GM12865 (cell line): ENCODE measurements around the gene VTI1A.
"Not testable (repeated sequence)": the region's sequence is repeated elsewhere in the genome, so short reads cannot be mapped to it uniquely, and the experiment has no call there.

Experiments used
- DNase-seq: peaks from one replicate; pipeline ENCODE4 v3.0.0; 2010; ENCODE audit warnings: low read depth
- H3K4me3 ChIP-seq: 2 replicates; pipeline ENCODE4 v1.5.1; 2011; ENCODE audit warnings: mild to moderate bottlenecking, low read depth, low read length, control low read depth
- CTCF ChIP-seq: IDR thresholded peaks from 2 replicates; pipeline ENCODE4 v1.5.1; 2011; ENCODE audit warnings: low read length, control low read depth, low read depth, inconsistent platforms; ENCODE audit not compliant: insufficient read depth; ENCODE audit errors: missing control alignments

The VTI1A gene

DNA sequence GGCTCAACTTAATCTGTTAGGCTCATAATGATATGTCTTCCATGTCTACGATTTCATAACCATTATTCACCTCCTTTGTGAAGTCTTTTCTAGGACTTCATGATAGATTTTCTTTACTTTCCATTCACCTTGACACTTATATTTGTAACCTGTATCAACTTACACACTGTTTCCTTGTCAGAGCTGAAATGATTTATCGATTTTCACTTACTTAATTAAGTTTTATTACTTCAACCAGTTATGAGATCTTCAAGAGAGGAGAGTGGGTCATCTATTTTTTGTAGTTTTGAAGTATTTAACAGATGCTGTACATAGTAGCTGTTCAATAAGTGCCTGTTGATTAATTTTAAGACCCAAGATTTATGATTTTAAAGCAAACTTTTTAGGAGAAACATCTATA is 37.4 kb downstream of the VTI1A start:
- no peak for DNase-seq
- no peak for TF ChIP-seq CTCF
- no peak overlapping the region for H3K4me3 ChIP-seq

DNA sequence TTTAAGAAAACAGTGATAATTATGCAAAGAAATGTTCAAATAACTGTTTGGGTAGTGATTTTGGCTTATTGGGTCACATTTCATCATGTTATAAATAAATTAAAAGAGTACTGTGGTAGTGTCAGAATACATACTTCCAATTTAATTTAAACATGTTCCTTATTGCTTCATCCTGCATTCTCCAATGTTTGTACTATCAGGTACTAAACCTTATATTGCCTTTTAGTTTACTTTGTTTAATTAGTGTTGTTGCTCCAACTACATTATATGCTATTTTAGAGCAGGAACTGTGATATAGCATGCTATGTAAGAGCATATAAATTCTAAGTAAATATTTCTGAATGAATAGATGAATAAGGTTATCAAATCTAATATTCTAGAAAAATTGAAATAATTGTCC is 40.9 kb downstream of the VTI1A start:
- no peak for DNase-seq
- H3K4me3 ChIP-seq: no peak overlapping the region
- TF ChIP-seq CTCF: no peak

DNA sequence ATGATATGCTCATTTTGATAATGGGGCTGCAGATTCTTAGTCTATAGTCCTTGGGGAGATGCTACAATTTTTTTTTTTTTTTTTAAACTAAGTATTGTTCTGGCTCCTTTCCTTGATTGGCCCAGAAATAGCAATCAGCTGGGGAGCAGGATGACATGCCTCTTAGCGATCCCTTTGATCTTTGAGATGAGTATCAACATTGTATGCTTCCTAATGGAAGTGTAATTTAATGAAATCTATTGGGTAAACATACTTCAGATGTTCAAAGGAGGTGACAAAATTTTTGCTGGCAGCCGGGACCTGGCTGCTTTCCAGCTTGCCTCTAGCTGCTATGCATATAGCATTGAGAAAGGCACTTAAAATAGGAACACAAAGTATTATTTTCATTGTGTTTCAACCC is 43.5 kb downstream of the VTI1A start:
- TF ChIP-seq CTCF: no peak
- no peak for DNase-seq
- H3K4me3 ChIP-seq: no peak overlapping the region

GRCh38 chr10:112491144-112491543 is 44.1 kb downstream of the VTI1A start:
- no peak overlapping the region for H3K4me3 ChIP-seq

GRCh38 chr10:112492736-112493135 is 45.7 kb downstream of the VTI1A start:
- TF ChIP-seq CTCF: no peak
- H3K4me3 ChIP-seq: no peak overlapping the region
- no peak for DNase-seq

More at GRCh38 chr10:112491144-112491543, 44.1 kb downstream of the VTI1A start:
- DNase-seq: no peak
- no peak for TF ChIP-seq CTCF

- no peak overlapping the region for H3K4me3 ChIP-seq
- DNase-seq: no peak
- no peak for TF ChIP-seq CTCF
These were observed 50.4 kb downstream of the VTI1A start for GRCh38 chr10:112497347-112497950.

DNA sequence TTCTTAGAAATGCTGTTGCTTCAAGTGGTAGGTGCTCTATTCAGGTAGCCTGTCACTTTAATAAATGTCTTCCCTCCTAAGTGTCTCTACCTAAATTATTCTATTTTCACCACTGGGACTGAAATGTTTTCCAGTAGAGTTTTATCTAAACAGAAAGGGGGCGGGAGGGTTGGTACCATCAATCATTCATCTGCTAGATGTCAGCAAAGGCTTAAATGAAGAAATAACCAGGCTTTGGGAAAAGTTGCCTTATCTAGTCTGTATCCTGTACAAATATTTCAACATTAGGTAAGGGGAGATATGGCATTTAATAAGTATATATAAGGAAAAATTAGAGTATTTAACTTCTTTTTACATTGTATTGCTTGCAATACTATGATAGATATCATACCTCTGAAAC is 51.8 kb downstream of the VTI1A start:
- H3K4me3 ChIP-seq: no peak overlapping the region
- no peak for TF ChIP-seq CTCF
- DNase-seq: no peak

DNA sequence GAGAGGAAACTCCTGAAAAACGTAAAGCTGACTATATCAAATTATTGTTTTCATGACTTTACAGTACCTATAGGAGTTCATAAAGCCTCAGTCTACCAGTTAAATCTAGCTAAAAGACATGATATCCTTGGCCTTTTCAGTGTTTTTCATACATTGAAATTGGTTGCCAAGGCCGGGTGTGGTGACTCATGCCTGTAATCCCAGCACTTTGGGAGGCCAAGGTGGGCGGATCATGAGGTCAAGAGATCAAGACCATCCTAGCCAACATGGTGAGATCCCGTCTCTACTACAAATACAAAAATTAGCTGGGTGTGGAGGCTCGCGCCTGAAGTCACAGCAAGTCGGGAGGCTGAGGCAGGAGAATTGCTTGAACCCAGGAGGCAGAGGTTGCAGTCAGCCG is 53.0 kb downstream of the VTI1A start:
- not testable (repeated sequence) for H3K4me3 ChIP-seq, DNase-seq
